ENCODE data around the gene TXNRD2.
"Not testable (repeated sequence)": the region's sequence is repeated elsewhere in the genome, so short reads cannot be mapped to it uniquely, and the experiment has no call there.

TXNRD2 gene

DNA sequence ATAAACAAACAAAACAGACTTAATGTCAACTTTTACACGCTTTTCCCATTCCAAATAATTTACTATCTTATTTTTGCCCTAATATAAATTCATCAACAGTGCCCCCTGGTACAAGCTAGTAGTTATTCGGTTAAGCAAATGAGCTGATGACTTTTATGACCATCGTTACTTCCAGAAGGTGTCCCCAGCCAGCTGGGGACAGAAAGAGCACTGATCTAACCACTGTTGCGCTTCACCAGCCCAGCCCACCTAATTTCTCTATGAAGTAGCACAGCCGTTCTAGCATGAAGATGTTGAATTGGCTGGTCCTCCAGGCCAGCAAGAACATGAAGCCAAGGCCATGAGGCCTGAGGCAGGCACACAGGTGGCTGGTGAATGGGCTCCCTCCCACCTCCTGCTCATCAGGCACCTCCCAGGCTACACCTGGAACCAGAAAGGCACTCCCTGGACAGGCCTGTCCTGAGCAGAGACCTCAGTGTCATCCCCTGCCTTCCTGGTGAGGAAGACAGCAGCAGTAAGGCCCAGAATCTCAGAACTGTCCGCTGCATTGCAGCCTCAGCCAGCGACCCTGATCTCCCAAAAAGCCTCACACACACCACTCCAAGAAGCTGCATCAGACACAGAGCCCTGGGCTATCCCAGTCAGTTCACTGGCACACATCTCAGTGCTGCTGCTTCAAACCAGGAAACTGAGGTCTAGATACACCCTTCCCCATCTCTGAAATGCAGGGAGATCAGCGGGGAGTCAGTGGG is 99.8 kb downstream of the TXNRD2 start:
- no peak for DNase-seq

GRCh38 chr22:19840955-19841640 is 100.5 kb downstream of the TXNRD2 start:
- DNase-seq, result no peak

DNA sequence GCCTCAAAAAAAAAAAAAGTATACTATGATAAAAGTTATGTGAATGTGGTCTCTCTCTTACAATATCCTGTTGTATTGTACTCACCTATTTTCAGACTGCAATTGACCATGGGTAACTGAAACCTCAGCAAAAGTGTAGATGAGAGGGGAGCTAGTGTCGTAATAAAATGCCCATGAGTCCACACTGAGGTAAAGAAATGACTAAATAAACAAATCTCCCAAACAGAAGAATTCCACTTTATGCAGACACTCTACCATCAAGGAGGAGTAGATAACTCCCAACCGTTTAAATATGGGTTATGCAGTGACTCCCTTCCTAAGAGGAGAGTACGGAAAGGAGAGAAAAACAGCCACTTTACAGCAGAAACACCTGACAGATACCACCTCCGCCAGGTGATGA is 101.6 kb downstream of the TXNRD2 start:
- no peak for DNase-seq

DNA sequence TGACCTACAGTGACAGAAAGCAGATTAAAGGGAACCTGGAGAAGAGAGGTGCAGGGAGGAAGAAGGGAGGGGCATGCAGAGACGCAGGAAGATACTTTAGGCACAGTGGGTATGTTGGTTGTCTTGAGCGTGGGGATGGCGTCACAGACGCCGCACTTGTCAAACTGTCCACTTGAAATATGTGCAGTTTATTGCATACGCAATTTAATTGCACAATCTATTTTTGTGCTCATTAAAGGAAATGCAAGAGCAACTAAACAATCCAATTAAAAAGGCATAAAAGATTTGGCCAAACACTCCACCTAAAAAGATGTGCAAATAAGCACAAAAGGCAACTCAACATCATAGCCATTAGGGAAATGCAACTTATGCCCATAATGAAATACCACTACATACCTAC is 103.7 kb downstream of the TXNRD2 start:
- DNase-seq, result no peak

- no peak for DNase-seq
Measured at GRCh38 chr22:19836512-19836911, 105.1 kb downstream of the TXNRD2 start.

DNA sequence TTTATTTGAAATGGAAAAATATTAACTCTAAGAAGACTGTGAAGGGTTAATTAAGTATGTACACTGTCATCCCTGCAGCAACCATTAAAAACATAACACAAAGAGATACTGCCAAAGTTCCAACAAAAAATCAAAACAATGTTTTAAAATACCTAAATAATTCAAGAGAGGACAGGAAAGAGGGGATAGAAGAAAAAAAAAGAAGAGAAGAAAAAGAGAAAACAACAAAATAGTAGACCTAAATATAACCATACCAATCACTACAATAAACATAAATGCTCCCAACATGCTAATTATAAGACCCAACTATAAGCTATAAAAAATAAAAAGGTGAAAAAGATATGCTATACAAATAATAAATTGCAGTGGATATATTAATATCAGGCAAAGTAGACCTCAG is 107.0 kb downstream of the TXNRD2 start:
- DNase-seq, result no peak

- DNase-seq, result not testable (repeated sequence)
Measured at GRCh38 chr22:19833327-19833726, 108.3 kb downstream of the TXNRD2 start.

GRCh38 chr22:19832476-19833108 is 109.0 kb downstream of the TXNRD2 start:
- no peak for DNase-seq

DNA sequence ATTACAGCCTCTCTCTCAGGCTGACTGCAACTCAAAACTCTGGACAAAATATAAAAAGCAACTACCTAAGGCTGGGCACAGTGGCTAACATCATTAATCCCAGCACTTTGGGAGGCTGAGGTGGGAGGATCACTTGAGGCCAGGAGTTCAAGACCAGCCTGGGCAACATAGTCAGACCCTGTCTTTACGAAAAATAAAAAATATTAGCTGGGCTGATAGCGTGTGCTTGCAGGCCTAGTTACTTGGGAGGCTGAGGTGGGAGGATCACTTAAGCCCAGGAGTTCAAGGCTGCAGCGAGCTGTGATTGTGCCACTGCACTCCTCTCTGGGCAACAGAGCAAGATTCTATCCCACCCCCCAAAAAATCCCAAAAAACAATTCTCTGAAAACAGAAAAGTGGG is 109.6 kb downstream of the TXNRD2 start:
- DNase-seq, result not testable (repeated sequence)

DNA sequence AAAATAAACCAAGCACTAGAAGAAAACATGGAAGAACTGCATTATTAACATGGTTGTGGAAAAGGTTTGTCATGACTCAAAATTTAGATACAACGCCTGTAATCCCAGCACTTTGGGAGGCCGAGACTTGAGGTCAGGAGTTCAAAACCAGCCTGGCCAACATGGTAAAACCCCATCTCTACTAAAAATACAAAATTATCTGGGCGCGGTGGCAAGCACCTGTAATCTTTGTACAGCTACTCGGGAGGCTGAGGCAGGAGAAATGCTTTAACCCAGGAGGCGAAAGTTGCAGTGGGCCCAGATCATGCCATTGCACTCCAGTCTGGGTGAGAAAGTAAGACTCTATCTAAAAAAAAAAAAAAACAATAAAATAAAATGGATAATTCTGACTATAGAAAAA is 110.6 kb downstream of the TXNRD2 start:
- no peak for DNase-seq

GRCh38 chr22:19828035-19828401 is 113.6 kb downstream of the TXNRD2 start:
- no peak for DNase-seq

DNA sequence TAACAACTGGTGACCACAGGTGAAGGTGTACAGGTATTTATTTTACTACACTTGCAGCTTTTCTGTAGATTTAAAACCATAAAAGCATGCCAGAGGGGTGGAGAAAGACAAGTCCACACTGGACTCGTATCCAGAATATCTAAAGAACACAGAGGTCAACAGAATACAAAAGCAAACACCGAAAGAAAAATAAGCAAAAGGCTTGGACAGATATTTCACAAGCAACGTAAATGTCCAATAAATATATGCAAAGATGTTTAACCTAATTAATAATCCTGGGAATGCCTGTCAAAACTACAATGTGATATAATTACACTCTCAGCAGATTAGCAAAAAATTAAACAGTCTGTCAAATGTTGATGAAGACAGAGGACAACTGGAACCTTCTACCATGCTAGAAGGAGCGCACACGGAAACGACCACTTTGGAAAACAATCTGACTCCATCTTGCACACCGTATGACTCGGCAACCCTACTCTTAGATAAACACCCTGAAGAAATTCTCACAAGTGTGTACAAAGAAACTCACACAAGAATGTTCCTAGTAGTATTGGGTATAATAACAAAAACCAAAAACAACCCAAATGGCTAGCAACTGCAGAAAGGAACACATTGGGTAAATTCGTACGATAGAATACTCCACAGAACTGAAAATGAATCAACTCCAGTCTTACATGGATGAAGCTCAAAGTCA is 114.1 kb downstream of the TXNRD2 start:
- no peak for DNase-seq

DNA sequence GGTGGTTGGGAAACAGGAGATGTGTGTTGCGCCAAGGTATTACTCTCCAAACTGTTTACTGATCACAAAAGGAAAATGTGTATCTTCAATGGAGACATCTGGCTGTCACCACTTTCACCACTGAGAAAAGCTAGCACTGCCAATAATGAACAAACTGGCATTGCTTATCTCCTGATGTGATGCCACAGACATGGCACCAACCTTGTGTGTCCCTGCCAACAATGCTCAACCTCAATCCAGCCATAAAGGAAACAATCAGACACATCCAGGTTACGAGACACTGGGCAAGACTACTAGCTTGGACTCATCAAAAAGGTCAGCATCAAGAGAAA is 115.0 kb downstream of the TXNRD2 start:
- no peak for DNase-seq

DNA sequence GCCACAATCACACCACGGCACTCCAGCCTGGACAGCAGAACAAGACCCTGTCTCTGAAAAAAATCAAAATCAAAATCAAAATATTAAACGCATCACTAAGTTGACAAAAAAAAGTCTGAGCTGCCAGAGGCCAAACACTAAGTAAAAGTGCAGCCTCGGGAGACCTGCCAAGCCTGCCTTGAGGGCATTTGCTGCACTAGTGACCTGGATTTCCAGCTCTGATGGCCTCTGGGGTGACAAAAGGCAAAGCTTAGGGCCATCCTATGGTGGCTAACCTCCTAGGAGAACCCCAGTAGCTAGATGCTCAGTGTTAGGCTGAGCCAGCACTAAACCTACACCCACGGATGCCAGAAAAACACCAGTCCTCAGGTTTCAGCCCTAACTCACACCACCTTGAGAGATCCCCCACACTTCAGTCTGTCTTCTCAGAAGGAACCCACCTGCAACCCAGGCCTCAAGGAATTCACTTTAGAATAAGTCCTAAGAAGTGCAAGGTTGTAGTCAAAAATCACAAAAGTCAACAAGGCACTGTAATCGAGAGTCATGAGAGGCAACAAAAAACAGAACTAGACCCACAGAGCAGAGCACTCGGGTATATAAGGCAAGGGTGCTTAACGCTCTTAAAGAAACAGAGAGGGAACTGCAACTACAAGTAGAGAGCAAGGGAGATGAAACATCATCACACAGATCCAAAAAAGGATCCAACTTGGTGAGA is 115.6 kb downstream of the TXNRD2 start:
- no peak for DNase-seq

Measured in cortex of kidney (tissue), 1 donor.